ENCODE results near the gene SRSF5.

GRCh38 chr14:69812711-69813110, 45.8 kb downstream of the SRSF5 start:
- TF ChIP-seq CTCF (IDR thresholded peaks at IDR 0.05; ENCODE audit: low read depth, low read length) (no peak), EZH2phosphoT487 (IDR thresholded peaks at IDR 0.05; ENCODE audit: low read depth) (no peak)
